Naive thymus-derived CD8-positive, alpha-beta T cell (primary cell): ENCODE measurements around the gene KBTBD13. TPM values are rescaled to one million over a fixed set of nuclear protein-coding genes. Genes with fewer than 3 reads are reported as not detected.

Source experiments
- ATAC-seq, 2 donors: fragments of 150-1000 bp; cut with Tn5 transposase in 1 of 2; sonication (Bioruptor Pico), chemical (Tn5 transposase) in 1 of 2; 1 replicate in 1 of 2; 2 replicates in 1 of 2; pipeline ENCODE4 v1.10.0; 2021; ENCODE audit warnings: mild to moderate bottlenecking in 2 of 2, moderate library complexity in 2 of 2
- POLR2A ChIA-PET: fragments of 350-600 bp; sonication (Branson Sonifier 250); formaldehyde crosslinking; loops from one replicate; lab custom pipeline; 2021; ENCODE audit warnings: antibody characterized with exemption; lab: Charles Lee
- DNase-seq, 10 donors: peaks; one replicate each; pipeline versions ENCODE4 v3.0.0 to v3.0.0-alpha.2; 2020 to 2022
- H3K27ac Mint-ChIP-seq, 10 donors: one replicate each; pipeline ENCODE4 v1.8.0; 2020 to 2022; ENCODE audit warnings: mild to moderate bottlenecking in 10 of 10, mixed read lengths in 10 of 10, moderate library complexity in 4 of 10, inconsistent platforms in 1 of 10
- H3K27me3 Mint-ChIP-seq, 5 donors: one replicate each; pipeline ENCODE4 v1.8.0; 2021 to 2022; ENCODE audit warnings: mixed read lengths in 5 of 5
- H3K36me3 Mint-ChIP-seq, 3 donors: one replicate each; pipeline ENCODE4 v1.8.0; 2020 to 2022; ENCODE audit warnings: mixed read lengths in 3 of 3, mild to moderate bottlenecking in 2 of 3, inconsistent platforms in 1 of 3
- H3K4me1 Mint-ChIP-seq, 4 donors: one replicate each; pipeline ENCODE4 v1.8.0; 2021 to 2022; ENCODE audit warnings: mixed read lengths in 4 of 4
- H3K4me3 Mint-ChIP-seq, 10 donors: one replicate each; pipeline ENCODE4 v1.8.0; 2020 to 2022; ENCODE audit warnings: mild to moderate bottlenecking in 10 of 10, mixed read lengths in 10 of 10, moderate library complexity in 6 of 10, inconsistent platforms in 1 of 10
- H3K9me3 Mint-ChIP-seq, 9 donors: one replicate each; pipeline ENCODE4 v1.8.0; 2020 to 2022; ENCODE audit warnings: mixed read lengths in 9 of 9, mild to moderate bottlenecking in 3 of 9, inconsistent platforms in 1 of 9, moderate library complexity in 1 of 9
- polyA plus RNA-seq, 3 donors: library from polyadenylated mRNA; unstranded; fragments of 300-500 nt; fragmentation: Illumina TruSeq; gene quantifications; one replicate each; pipeline ENCODE4 v1.2.3, GENCODE V29; 2021
- total RNA-seq, 8 experiments: library from RNA in 2 of 8; stranded (reverse) in 2 of 8; gene quantifications; one replicate each; pipeline ENCODE4 v1.2.3 and lab custom pipeline; 2021 to 2026

The KBTBD13 gene
- total and polyA plus RNA-seq, 5 experiments from 2014 or later, result not detected

DNA sequence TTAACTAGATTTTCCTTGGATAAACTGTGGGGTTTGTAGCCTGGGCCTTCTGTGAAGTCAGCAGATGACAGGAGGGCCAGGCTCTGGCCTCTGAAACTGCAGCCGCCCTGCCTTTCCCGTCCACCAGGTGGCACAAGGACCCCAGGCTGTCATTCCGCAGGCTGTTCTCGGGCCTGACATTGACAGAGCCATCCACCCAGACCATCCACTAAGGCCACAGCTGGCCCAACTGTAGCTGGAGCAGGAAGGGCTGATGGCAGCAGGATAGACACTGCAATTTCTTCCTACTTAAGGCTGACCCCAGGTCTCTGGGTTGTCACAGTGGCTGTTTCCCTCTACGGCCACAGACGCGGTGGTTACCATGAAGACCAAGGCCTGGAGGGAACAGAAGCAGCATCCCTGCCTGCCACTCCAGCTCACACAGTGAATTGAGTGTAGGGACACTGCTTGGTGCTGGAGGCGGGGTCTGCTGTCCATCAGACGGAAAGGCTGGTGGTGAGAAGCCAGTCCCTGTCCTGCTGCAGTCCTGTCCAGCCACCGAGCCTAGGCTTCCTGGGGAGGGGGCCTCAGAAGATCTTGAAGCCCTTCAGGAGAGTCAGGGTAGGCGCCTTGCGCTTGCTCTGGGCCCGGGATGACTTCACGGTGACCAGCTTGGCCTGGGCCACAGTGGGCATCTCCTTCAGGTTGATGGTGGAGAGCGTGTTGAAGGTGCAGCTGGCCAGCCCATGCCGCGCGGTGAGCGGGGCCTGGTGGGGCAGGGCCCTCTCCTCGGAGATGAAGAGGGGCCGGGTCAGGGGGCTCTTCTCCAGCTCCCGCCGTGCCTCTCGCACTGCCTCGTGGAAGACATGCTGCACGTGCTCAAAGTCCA lies 22.0 kb upstream of the KBTBD13 start:
- POLR2A ChIA-PET, result no interaction called here
- Mint-ChIP-seq H3K27ac (peak overlapping the region in 2 of 10 donors; percentile 21 to 47), H3K27me3 (peaks cover 0 to 6% (median 0%) of the 10 kb centered on the region in 5 donors), H3K9me3 (no peaks in the 10 kb centered on the region), H3K36me3 (no peaks in the 10 kb centered on the region), H3K4me3 (no peak overlapping the region), H3K4me1 (peaks cover 7 to 12% (median 8%) of the 10 kb centered on the region in 4 donors)
- ATAC-seq (peak; percentile 38 to 46), DNase-seq (peak; percentile 21 to 77 (median 49))

- Mint-ChIP-seq H3K4me3 (no peak overlapping the region), H3K27me3 (peaks cover 0 to 6% (median 0%) of the 10 kb centered on the region in 5 donors), H3K27ac (peak overlapping the region in 2 of 10 donors; percentile 46 to 48), H3K4me1 (peaks cover under 1 to 5% (median 3%) of the 10 kb centered on the region in 4 donors), H3K9me3 (no peaks in the 10 kb centered on the region), H3K36me3 (no peaks in the 10 kb centered on the region)
- DNase-seq (no peak), ATAC-seq (no peak)
- POLR2A ChIA-PET, result no interaction called here
Observed at GRCh38 chr15:65055201-65055870, 21.2 kb upstream of the KBTBD13 start.

DNA sequence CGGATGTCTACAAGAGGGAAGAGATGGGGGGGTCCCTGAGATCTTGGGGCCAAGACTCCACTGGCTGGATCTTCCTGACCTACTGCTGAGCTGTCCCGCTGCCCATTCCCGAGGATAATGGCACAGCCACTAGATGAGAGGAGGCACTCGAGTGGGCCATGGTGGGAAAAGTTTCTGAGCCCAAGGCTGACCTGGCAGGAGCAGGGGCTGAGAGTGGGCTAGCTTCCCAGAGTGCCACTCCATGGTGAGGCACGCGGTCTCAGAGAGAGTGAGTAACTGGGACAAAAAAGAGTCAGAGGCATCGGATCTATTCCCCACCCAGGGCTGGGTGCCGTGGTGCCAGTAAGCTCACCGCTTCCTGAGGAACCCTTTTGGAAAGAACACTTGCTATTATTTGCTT lies 20.4 kb upstream of the KBTBD13 start:
- Mint-ChIP-seq H3K27me3 (peaks cover 0 to 6% (median 2%) of the 10 kb centered on the region in 5 donors), H3K36me3 (no peaks in the 10 kb centered on the region), H3K4me3 (no peak overlapping the region), H3K9me3 (no peaks in the 10 kb centered on the region), H3K4me1 (peaks cover 0 to 5% (median 2%) of the 10 kb centered on the region in 4 donors), H3K27ac (peak overlapping the region in 1 of 10 donors; percentile 3)
- POLR2A ChIA-PET, result no interaction called here
- ATAC-seq (no peak), DNase-seq (no peak)

- H3K4me1 Mint-ChIP-seq, result peaks cover 0 to 5% (median under 1%) of the 10 kb centered on the region in 4 donors
- H3K4me3 Mint-ChIP-seq, result no peak overlapping the region
- DNase-seq (no peak), ATAC-seq (no peak)
- H3K36me3 Mint-ChIP-seq, result no peaks in the 10 kb centered on the region
- POLR2A ChIA-PET, result no interaction called here
- no peak overlapping the region for H3K27ac Mint-ChIP-seq
- H3K9me3 Mint-ChIP-seq, result no peaks in the 10 kb centered on the region
- peaks cover 0 to 6% (median 2%) of the 10 kb centered on the region in 5 donors for H3K27me3 Mint-ChIP-seq
Observed at GRCh38 chr15:65056868-65057548, 19.5 kb upstream of the KBTBD13 start.

- POLR2A ChIA-PET, result no interaction called here
- no peak for ATAC-seq
- H3K4me3 Mint-ChIP-seq, result no peak overlapping the region
Observed at GRCh38 chr15:65057549-65057940, 19.0 kb upstream of the KBTBD13 start.

DNA sequence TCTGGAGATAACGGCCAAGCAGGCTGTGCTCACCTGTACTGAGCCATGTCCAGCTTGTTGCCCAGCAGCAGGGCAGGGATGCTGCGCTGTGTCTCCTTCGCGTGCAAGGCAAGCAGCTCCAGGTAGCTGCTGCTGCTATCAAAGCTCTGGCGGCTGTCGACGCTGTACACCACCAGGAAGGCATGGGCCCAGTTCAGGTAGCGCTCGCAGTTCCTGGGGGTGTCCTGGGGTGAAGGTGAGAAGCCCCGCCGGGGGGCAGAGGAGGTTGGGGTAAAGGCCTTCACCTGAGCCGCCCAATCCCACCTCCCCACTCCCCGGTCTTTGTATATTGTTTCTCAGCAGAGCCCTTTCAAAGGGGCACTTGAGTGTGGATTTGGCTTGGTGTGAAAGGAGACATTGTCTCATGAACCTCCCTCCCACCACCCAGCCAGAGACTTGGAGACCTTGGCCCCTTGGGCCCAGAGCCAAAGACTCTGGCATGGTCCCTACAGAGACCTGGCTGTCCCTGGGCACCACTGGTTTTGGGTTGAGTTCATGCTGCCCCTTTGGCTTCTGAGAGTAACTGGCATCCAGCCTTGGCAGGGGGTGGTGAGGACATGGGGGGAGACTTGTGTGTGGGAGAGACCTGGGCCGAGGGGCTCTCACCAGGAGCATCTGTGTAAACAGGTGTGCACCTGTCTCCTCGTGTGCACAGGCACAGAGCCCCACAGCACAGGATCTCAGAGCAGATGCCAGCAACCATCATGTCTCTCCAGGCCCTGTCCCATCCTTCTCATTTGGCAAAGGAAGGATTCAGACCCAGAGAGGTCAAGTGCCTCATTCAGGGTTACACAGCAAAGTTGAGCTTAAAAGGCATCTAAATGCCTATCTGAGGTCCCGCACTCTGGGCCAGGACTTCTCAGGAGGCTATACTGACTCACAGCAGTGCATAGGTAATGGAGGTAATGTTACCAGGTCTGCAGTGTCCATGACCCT lies 17.9 kb upstream of the KBTBD13 start:
- H3K27me3 Mint-ChIP-seq, result peaks cover 0 to 16% (median 6%) of the 10 kb centered on the region in 5 donors
- no peaks in the 10 kb centered on the region for H3K36me3 Mint-ChIP-seq
- no peaks in the 10 kb centered on the region for H3K9me3 Mint-ChIP-seq
- no peak for ATAC-seq
- POLR2A ChIA-PET, result no interaction called here
- H3K4me1 Mint-ChIP-seq, result peaks cover 0 to 5% (median 0%) of the 10 kb centered on the region in 4 donors
- no peak overlapping the region for H3K4me3 Mint-ChIP-seq
- DNase-seq, result no peak
- H3K27ac Mint-ChIP-seq, result no peak overlapping the region

More at GRCh38 chr15:65057549-65057940, 19.0 kb upstream of the KBTBD13 start:
- Mint-ChIP-seq H3K27me3 (peaks cover 0 to 10% (median 2%) of the 10 kb centered on the region in 5 donors), H3K27ac (no peak overlapping the region), H3K36me3 (no peaks in the 10 kb centered on the region), H3K4me1 (peaks cover 0 to 5% (median 0%) of the 10 kb centered on the region in 4 donors), H3K9me3 (no peaks in the 10 kb centered on the region)
- DNase-seq, result no peak

DNA sequence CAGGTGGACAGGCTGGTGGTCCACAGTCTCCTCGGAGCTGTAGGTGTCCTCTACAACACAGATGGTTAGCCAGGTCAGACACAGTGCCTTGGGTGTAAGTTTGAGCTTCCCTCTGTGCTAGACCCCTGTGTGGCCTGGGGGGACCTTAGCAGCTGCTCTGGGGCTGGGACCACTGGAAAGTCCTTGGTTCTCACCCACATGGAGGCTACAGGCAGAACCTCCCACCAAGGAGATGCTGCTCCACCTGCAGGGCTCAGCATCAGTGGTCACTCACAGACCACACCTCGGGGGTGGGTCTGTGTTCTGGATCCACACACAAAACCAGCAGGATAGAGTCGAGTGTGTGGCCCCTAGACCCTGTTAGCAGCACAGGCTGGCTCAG lies 17.2 kb upstream of the KBTBD13 start:
- DNase-seq, result no peak
- POLR2A ChIA-PET, result no interaction called here
- H3K27me3 Mint-ChIP-seq, result peaks cover 0 to 20% (median 9%) of the 10 kb centered on the region in 5 donors
- no peak overlapping the region for H3K4me3 Mint-ChIP-seq
- H3K27ac Mint-ChIP-seq, result no peak overlapping the region
- no peak for ATAC-seq
- H3K36me3 Mint-ChIP-seq, result no peaks in the 10 kb centered on the region
- no peaks in the 10 kb centered on the region for H3K9me3 Mint-ChIP-seq
- peaks cover 0 to 5% (median 0%) of the 10 kb centered on the region in 4 donors for H3K4me1 Mint-ChIP-seq

GRCh38 chr15:65059931-65060596 lies 16.5 kb upstream of the KBTBD13 start:
- Mint-ChIP-seq H3K4me3 (no peak overlapping the region), H3K27ac (no peak overlapping the region), H3K36me3 (no peaks in the 10 kb centered on the region), H3K27me3 (peaks cover 0 to 25% (median 12%) of the 10 kb centered on the region in 5 donors), H3K9me3 (no peaks in the 10 kb centered on the region), H3K4me1 (peaks cover 0 to 5% (median 0%) of the 10 kb centered on the region in 4 donors)
- ATAC-seq (no peak), DNase-seq (no peak)
- POLR2A ChIA-PET, result no interaction called here

- H3K36me3 Mint-ChIP-seq, result no peaks in the 10 kb centered on the region
Observed at GRCh38 chr15:65060641-65061397, 15.7 kb upstream of the KBTBD13 start.

DNA sequence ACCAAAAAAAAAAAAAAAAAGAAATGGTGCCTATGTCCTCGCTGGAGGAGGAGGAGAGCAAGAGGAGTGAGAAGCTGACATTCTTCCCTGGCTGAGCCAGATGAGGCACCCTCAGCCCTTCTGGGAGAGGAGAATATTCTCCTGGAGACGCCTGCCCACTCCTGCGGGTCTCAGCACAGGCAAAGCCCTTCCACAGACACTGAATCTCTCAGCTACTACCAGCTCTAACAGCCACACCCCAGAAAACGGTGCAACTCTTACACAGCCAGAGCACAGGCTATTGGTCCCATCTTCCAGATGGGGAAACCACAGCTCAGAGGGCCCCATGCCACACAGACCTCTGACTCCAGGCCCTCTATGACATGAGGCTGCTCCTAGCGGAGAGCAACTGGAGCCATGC lies 14.5 kb upstream of the KBTBD13 start:
- peaks cover 5 to 43% (median 27%) of the 10 kb centered on the region in 5 donors for H3K27me3 Mint-ChIP-seq
- no peak for ATAC-seq

More at GRCh38 chr15:65060641-65061397, 15.7 kb upstream of the KBTBD13 start:
- Mint-ChIP-seq H3K9me3 (no peaks in the 10 kb centered on the region), H3K27me3 (peaks cover 5 to 33% (median 19%) of the 10 kb centered on the region in 5 donors), H3K27ac (no peak overlapping the region), H3K4me1 (peaks cover 0 to 3% (median under 1%) of the 10 kb centered on the region in 4 donors), H3K4me3 (no peak overlapping the region)
- no peak for DNase-seq
- no peak for ATAC-seq
- POLR2A ChIA-PET, result no interaction called here

DNA sequence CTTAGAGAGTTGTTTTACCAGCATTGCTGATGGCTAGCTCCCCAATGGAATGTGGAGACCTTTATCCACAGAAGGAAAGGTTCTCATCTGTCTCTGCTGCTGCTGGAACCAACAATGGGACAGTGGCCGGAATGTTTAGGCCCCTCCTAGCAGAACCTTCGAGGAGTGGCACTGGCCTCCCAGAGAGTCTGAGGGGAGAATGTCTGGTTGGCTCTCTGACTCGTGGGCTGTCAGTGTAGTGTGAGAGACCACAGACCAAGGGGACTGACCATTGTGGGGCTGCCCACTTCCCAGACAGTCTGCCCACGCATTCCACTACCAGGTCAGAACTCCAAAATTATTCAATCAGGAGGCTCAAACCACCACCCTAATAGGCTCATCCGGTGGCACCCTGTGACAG lies 13.8 kb upstream of the KBTBD13 start:
- Mint-ChIP-seq H3K27me3 (peaks cover 8 to 48% (median 28%) of the 10 kb centered on the region in 5 donors), H3K9me3 (no peaks in the 10 kb centered on the region), H3K36me3 (no peaks in the 10 kb centered on the region), H3K4me1 (peaks cover 3 to 12% (median 6%) of the 10 kb centered on the region in 4 donors), H3K27ac (no peak overlapping the region), H3K4me3 (no peak overlapping the region)
- ATAC-seq (no peak), DNase-seq (no peak)
- POLR2A ChIA-PET, result no interaction called here

More for the DNA sequence above, 14.5 kb upstream of the KBTBD13 start:
- Mint-ChIP-seq H3K4me3 (no peak overlapping the region), H3K4me1 (peaks cover under 1 to 8% (median 2%) of the 10 kb centered on the region in 4 donors), H3K9me3 (no peaks in the 10 kb centered on the region), H3K36me3 (no peaks in the 10 kb centered on the region), H3K27ac (no peak overlapping the region)
- DNase-seq, result no peak
- POLR2A ChIA-PET, result no interaction called here
